IPS DF 6.9 (cell line): ENCODE data around the gene REXO4.
"Not testable (repeated sequence)": the region's sequence is repeated elsewhere in the genome, so short reads cannot be mapped to it uniquely, and the experiment has no call there.

Source experiments
- DNase-seq: peaks from one replicate; pipeline ENCODE4 v3.0.0-alpha.2; 2013; ENCODE audit warnings: low read depth, low spot score
- H3K27ac ChIP-seq: one replicate; pipeline ENCODE4 v1.5.1; 2013; ENCODE audit warnings: low read length, control low read depth
- H3K27me3 ChIP-seq: 2 replicates; pipeline ENCODE4 v1.6.1; 2013; ENCODE audit warnings: mild to moderate bottlenecking, low read length; ENCODE audit not compliant: control insufficient read depth, insufficient read depth
- H3K36me3 ChIP-seq: 2 replicates; pipeline ENCODE4 v1.6.1; 2013; ENCODE audit warnings: low read length; ENCODE audit not compliant: control insufficient read depth, insufficient read depth
- H3K4me1 ChIP-seq: 2 replicates; pipeline ENCODE4 v1.6.1; 2013; ENCODE audit warnings: low read length; ENCODE audit not compliant: control insufficient read depth, insufficient read depth
- H3K4me3 ChIP-seq: 2 replicates; pipeline ENCODE4 v1.5.1; 2013; ENCODE audit warnings: mild to moderate bottlenecking, low read length
- H3K9me3 ChIP-seq: 2 replicates; pipeline ENCODE4 v1.6.1; 2013; ENCODE audit warnings: low read length, inconsistent platforms; ENCODE audit not compliant: control insufficient read depth, insufficient read depth
- WGBS: extraction: QIAGEN DNeasy Blood & Tissue Kit; methylation state at CpG from one replicate; pipeline ENCODE4 v1.1.7; 2013; ENCODE audit warnings: mixed read lengths, missing lambda C conversion rate; ENCODE audit not compliant: insufficient read length, insufficient coverage; 5-methylcytosine and 5-hydroxymethylcytosine counted together

Gene REXO4

GRCh38 chr9:133403766-133404453 lies 13.9 kb downstream of the REXO4 start:
- Histone ChIP-seq H3K36me3 (peaks cover 9% of the 10 kb centered on the region; the same call in 1 of the 2 replicates), H3K9me3 (no peaks in the 10 kb centered on the region), H3K27me3 (no peaks in the 10 kb centered on the region), H3K4me1 (no peaks in the 10 kb centered on the region), H3K27ac (no peak overlapping the region), H3K4me3 (no peak overlapping the region)
- WGBS: no CpG with 5 or more reads among the region's 16 CpGs
- DNase-seq: no peak

DNA sequence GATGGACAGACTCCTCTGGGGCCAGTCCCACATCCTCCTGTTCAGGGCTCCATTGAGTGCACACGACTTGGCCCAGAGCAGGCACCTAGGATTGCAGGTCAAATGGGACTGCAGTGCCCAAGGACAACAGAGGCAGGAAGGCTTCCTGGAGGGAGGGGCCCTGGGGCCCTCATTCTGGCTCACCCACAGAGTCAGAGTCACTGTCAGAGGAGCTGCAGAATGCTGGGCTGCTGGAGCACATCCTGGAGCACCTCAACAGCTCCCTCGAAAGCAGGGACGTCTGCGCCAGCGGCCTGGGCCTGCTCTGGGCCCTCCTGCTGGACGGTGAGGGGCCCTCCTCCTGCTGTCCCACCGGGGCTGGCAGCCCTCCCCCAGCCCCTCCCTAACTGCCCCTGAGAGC lies 15.1 kb downstream of the REXO4 start:
- WGBS: no CpG with 5 or more reads among the region's 7 CpGs
- DNase-seq: no peak
- H3K27ac ChIP-seq: no peak overlapping the region
- peaks cover 9% of the 10 kb centered on the region; the same call in 1 of the 2 replicates for H3K36me3 ChIP-seq
- no peaks in the 10 kb centered on the region for H3K27me3 ChIP-seq
- H3K4me3 ChIP-seq: no peak overlapping the region
- no peaks in the 10 kb centered on the region for H3K4me1 ChIP-seq
- no peaks in the 10 kb centered on the region for H3K9me3 ChIP-seq

DNA sequence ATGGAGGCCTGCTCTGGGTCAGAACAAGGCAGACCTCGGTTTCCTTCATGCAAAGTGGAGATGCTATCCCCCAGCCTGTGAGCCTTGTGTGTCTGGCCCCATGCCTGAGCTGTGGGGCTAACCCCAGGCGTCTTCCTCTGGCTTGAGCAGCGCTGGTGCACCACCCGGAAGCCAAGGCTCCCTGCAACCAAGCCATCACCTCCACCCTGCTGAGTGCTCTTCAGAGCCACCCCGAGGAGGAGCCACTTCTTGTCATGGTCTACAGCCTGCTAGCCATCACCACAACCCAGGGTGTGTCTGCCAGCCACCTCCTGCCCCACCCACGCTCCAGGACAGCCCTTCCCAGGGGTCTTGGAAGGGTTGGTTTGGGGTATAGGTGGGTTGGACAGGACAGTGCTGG lies 16.2 kb downstream of the REXO4 start:
- Histone ChIP-seq H3K27ac (no peak overlapping the region), H3K36me3 (peaks cover 8% of the 10 kb centered on the region; the same call in 1 of the 2 replicates), H3K4me3 (no peak overlapping the region), H3K9me3 (no peaks in the 10 kb centered on the region), H3K27me3 (no peaks in the 10 kb centered on the region), H3K4me1 (no peaks in the 10 kb centered on the region)
- DNase-seq: no peak
- no CpG with 5 or more reads among the region's 6 CpGs for WGBS

GRCh38 chr9:133400292-133400691 lies 17.5 kb downstream of the REXO4 start:
- Histone ChIP-seq H3K27ac (no peak overlapping the region), H3K36me3 (0 out of 2 replicates have a peak, but pooled peaks cover 5% of the 10 kb centered on the region), H3K4me3 (no peak overlapping the region), H3K4me1 (no peaks in the 10 kb centered on the region), H3K27me3 (no peaks in the 10 kb centered on the region), H3K9me3 (no peaks in the 10 kb centered on the region)
- no peak for DNase-seq
- WGBS: no CpG with 5 or more reads among the region's 12 CpGs

DNA sequence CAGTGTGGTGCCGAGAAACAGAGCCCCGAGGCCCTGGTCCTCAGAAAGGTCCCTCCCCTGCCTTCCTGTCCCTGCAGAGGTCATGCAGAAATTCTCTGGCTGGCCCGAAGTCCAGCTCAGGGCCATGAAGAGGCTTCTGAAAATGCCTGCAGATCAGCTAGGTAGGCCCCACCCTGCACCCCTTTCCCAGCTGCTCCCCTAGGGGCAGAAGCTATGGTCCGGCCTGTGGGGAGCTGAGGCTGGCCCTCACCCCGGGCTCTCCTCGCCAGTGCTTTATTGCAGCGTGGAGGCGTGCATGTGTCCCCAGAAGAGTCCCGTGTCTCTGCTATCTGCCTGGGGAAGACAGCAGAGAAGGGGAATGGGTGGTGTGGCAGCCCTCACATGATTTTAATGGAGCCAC lies 19.9 kb downstream of the REXO4 start:
- H3K4me3 ChIP-seq: no peak overlapping the region
- no peak for DNase-seq
- no peaks in the 10 kb centered on the region for H3K9me3 ChIP-seq
- H3K4me1 ChIP-seq: no peaks in the 10 kb centered on the region
- no peak overlapping the region for H3K27ac ChIP-seq
- no CpG with 5 or more reads among the region's 9 CpGs for WGBS
- H3K36me3 ChIP-seq: no peaks in the 10 kb centered on the region
- H3K27me3 ChIP-seq: no peaks in the 10 kb centered on the region

- Histone ChIP-seq H3K27me3 (no peaks in the 10 kb centered on the region), H3K27ac (no peak overlapping the region), H3K4me3 (no peak overlapping the region), H3K36me3 (no peaks in the 10 kb centered on the region), H3K9me3 (no peaks in the 10 kb centered on the region), H3K4me1 (no peaks in the 10 kb centered on the region)
- no CpG with 5 or more reads among the region's 6 CpGs for WGBS
- no peak for DNase-seq
Observed at GRCh38 chr9:133397370-133397769, 20.4 kb downstream of the REXO4 start.

GRCh38 chr9:133396952-133397351 lies 20.9 kb downstream of the REXO4 start:
- WGBS: no CpG with 5 or more reads among the region's 14 CpGs
- no peaks in the 10 kb centered on the region for H3K27me3 ChIP-seq

DNA sequence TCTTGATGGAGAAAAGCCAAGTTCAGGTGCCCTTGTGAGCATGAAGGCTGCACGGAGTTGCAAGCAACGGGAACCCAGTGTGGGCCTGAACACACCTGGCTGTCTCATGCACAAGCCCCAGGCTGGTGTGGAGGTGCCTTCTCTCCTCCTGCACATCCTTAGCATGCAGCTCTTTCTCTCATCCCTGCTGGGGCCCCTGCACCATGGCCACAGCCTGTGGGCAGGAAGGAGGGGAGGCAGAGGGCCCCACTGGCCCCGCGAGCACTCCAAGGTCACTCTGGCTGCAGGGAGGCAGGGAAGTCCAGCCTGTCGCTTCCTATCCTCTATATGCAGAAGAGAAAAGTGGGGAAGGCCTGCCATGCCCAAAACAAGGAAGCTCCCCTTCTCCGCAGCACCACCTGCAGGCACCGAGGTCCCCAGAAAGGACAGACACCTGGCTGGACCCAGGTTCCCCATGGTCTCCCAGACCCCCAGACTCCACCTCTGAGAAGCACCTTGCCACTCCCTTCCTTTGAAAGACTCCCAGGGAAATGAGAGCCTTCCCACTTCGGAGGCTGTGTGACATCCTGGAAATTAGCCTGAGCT lies 23.0 kb downstream of the REXO4 start:
- Histone ChIP-seq H3K9me3 (no peaks in the 10 kb centered on the region), H3K4me1 (no peaks in the 10 kb centered on the region), H3K27ac (no peak overlapping the region), H3K36me3 (no peaks in the 10 kb centered on the region), H3K4me3 (no peak overlapping the region), H3K27me3 (no peaks in the 10 kb centered on the region)
- DNase-seq: no peak
- no CpG with 5 or more reads among the region's 8 CpGs for WGBS

More at GRCh38 chr9:133396952-133397351, 20.9 kb downstream of the REXO4 start:
- Histone ChIP-seq H3K4me1 (no peaks in the 10 kb centered on the region), H3K4me3 (no peak overlapping the region), H3K27ac (no peak overlapping the region), H3K9me3 (no peaks in the 10 kb centered on the region), H3K36me3 (no peaks in the 10 kb centered on the region)
- DNase-seq: no peak

- WGBS: no CpG with 5 or more reads among the region's 3 CpGs
- no peak overlapping the region for H3K27ac ChIP-seq
- no peak for DNase-seq
Observed at GRCh38 chr9:133393399-133393798, 24.4 kb downstream of the REXO4 start.

GRCh38 chr9:133392308-133392707 lies 25.5 kb downstream of the REXO4 start:
- not testable (repeated sequence) for H3K4me3 ChIP-seq, H3K36me3 ChIP-seq, DNase-seq, H3K27me3 ChIP-seq, H3K9me3 ChIP-seq, H3K27ac ChIP-seq, H3K4me1 ChIP-seq
- WGBS: no CpG with 5 or more reads among the region's 3 CpGs

More at GRCh38 chr9:133393399-133393798, 24.4 kb downstream of the REXO4 start:
- Histone ChIP-seq H3K27me3 (no peaks in the 10 kb centered on the region), H3K4me3 (no peak overlapping the region), H3K36me3 (no peaks in the 10 kb centered on the region), H3K4me1 (no peaks in the 10 kb centered on the region), H3K9me3 (no peaks in the 10 kb centered on the region)

GRCh38 chr9:133391449-133391848 lies 26.4 kb downstream of the REXO4 start:
- not testable (repeated sequence) for H3K4me3 ChIP-seq, H3K27me3 ChIP-seq, H3K4me1 ChIP-seq, H3K36me3 ChIP-seq, DNase-seq, H3K27ac ChIP-seq, H3K9me3 ChIP-seq
- WGBS: no CpG with 5 or more reads among the region's 4 CpGs
